Measurements from ENCODE around the gene HSPB7. TPM values are rescaled to one million over a fixed set of nuclear protein-coding genes. Genes with fewer than 3 reads are reported as not detected.

The HSPB7 gene
- total RNA-seq, 1 donor from 2014 or later: 191 TPM

DNA sequence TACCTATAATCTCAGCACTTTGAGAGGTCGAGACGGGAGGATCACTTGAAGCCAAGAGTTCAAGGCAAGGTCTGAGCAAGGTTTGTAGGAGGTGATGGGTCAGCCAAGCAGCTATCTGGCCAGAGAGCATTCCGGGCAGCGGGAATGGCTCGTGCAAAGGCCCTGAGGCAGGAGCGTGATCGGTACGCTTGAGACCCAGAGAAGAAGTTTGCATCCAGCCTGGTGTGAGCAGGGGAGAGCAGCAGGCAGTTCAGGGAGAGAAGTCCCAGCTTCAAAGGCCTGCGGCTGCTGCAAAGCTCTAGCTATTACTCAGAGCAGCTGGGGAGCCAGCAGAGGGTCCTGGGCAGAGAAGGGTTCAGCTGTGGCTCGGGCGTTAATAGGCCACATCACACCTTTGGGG lies 18.9 kb downstream of the HSPB7 start:
- H3K27ac ChIP-seq: no peak overlapping the region
- H3K9me3 ChIP-seq: no peaks in the 10 kb centered on the region
- DNase-seq (ENCODE audit: low spot score in 2 of 2): no peak
- H3K4me1 ChIP-seq: no peaks in the 10 kb centered on the region
- intact Hi-C loops (cut with DNase I): no loop called here
- TF ChIP-seq, protein P1, sequence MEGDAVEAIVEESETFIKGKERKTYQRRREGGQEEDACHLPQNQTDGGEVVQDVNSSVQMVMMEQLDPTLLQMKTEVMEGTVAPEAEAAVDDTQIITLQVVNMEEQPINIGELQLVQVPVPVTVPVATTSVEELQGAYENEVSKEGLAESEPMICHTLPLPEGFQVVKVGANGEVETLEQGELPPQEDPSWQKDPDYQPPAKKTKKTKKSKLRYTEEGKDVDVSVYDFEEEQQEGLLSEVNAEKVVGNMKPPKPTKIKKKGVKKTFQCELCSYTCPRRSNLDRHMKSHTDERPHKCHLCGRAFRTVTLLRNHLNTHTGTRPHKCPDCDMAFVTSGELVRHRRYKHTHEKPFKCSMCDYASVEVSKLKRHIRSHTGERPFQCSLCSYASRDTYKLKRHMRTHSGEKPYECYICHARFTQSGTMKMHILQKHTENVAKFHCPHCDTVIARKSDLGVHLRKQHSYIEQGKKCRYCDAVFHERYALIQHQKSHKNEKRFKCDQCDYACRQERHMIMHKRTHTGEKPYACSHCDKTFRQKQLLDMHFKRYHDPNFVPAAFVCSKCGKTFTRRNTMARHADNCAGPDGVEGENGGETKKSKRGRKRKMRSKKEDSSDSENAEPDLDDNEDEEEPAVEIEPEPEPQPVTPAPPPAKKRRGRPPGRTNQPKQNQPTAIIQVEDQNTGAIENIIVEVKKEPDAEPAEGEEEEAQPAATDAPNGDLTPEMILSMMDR (IDR thresholded peaks at IDR 0.05): no peak
- H3K27me3 ChIP-seq: no peaks in the 10 kb centered on the region
- H3K36me3 ChIP-seq: no peaks in the 10 kb centered on the region
- no peak overlapping the region for H3K4me3 ChIP-seq

DNA sequence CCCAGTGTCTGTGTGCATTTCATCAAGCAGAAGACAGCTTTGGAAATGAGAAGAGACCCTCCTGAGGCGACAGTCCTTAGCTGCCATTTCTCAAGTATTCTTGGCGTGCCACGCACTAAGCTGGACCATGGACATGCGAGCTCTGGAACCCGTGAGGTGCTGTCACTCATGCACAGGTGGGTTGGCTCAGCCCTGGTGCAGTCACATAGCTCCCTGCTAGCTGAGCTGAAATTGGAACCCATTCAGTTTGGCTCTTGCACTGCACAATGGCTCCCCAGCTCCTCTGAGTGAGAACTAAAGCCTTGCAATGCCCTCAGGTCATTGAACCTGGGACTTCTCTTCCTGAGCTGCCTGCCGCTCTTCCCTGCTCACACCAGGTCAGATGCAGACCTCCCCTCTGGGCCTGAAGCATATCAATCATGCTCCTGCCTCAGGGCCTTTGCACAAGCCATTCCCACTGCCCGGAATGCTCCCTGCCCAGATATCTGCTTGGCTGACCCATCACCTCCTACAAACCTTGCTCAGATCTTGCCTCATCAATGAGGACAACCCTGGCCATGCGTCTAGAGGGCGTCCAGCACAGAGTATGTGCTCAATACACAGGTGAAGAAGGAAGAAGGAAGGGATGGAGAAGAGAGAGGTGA lies 20.1 kb downstream of the HSPB7 start:
- no peak for DNase-seq (ENCODE audit: low spot score in 2 of 2)
- Histone ChIP-seq H3K36me3 (no peaks in the 10 kb centered on the region), H3K4me1 (no peaks in the 10 kb centered on the region), H3K27ac (no peak overlapping the region), H3K27me3 (no peaks in the 10 kb centered on the region), H3K4me3 (no peak overlapping the region), H3K9me3 (no peaks in the 10 kb centered on the region)
- TF ChIP-seq, protein P1 (IDR thresholded peaks at IDR 0.05): no peak
- intact Hi-C loops (cut with DNase I): no loop called here

DNA sequence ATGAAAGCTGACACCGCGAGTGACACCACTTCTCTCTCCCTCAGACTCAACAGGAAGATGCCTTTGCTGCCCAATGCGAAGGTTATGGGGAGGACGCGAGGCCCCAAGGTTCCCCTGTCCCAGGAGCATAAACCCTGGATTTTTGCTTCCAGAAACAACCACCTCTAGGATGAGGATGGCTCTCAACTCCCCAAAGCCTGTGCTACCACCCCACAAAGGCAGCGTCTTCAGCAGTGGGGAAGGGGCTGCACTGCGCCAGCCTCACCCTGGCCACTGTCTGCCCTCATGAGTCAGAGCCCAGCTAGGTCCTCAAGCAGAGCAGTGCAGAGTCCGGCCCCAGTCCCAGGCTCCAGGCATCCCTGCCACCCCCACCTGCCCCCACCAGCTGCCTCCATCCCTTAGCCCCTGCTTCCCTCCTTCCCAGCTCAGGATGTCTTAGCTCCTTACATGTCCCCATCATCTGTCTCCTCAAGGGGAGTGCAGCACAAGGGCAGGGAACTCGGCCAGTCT lies 20.7 kb downstream of the HSPB7 start:
- intact Hi-C loops (cut with DNase I): no loop called here
- TF ChIP-seq, protein P1 (IDR thresholded peaks at IDR 0.05): no peak
- H3K4me1 ChIP-seq: no peaks in the 10 kb centered on the region
- no peaks in the 10 kb centered on the region for H3K36me3 ChIP-seq
- H3K4me3 ChIP-seq: no peak overlapping the region
- H3K27me3 ChIP-seq: no peaks in the 10 kb centered on the region
- no peaks in the 10 kb centered on the region for H3K9me3 ChIP-seq
- no peak overlapping the region for H3K27ac ChIP-seq
- DNase-seq (ENCODE audit: low spot score in 2 of 2): no peak

DNA sequence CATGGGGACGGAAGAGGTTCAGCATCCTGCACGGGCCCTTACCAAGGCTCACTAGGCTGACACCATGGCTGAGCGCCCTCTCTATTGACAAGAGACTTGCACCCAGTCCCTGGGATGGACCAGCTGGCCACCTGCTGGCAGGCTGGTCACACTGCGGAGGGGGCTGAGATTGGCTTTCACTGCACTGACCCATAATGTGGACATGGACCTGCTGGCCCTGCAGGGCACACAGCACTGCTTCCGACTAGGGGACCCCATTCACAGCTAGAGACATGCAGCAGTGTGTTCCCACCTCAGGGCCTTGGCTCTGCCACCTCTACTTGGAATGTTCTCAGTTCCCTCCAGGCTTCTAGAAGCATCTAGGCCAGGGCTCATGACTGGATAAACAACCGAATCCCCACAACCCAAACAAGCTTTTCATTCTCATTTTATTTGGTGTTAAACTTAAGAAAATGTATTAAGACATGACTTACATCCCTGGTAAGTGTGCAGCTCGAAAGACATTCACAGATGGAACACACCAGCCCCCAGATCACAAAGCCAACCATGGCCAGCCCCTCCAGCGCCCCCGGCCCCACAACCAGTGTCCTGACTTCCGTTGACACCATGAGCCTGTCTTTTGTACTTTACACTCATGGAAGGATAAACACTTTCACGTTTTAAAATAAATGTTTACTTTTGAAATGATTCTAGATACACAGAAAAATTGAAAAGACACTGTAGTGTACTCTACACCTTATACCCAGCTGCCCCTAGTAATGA lies 23.1 kb downstream of the HSPB7 start:
- Histone ChIP-seq H3K9me3 (no peaks in the 10 kb centered on the region), H3K4me1 (no peaks in the 10 kb centered on the region), H3K4me3 (no peak overlapping the region), H3K27me3 (no peaks in the 10 kb centered on the region), H3K27ac (no peak overlapping the region), H3K36me3 (no peaks in the 10 kb centered on the region)
- intact Hi-C loops (cut with DNase I): loop anchor here (1.0 kb wide), 1 partner anchor 202 kb away; no protein-coding TSS in a partner anchor
- peak in 1 of 2 donors; percentile 75 for DNase-seq (ENCODE audit: low spot score in 2 of 2)
- TF ChIP-seq, protein P1 (IDR thresholded peaks at IDR 0.05): peak; percentile 78 to 93 (median 91)

DNA sequence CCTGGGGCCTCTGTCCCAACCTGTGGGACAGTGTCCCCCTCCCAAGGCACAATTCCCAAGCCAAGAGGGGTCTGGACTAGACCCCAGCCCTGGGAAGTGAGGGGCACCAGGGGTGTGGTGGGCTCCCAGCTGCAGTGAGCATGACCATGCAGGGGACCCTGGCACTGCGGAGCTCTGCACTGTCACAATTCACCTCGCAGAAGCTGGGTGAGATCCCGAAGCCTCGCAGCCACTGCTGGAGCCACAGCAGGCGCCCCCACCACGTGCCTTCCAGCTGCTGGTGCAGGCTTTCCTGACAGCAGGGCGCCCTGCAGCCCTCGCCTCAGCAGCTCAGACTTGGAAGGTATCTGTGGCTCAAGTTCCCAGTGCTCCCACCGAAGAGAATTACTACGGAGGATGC lies 23.8 kb downstream of the HSPB7 start:
- Histone ChIP-seq H3K4me3 (no peak overlapping the region), H3K27me3 (no peaks in the 10 kb centered on the region), H3K9me3 (no peaks in the 10 kb centered on the region), H3K27ac (no peak overlapping the region), H3K4me1 (no peaks in the 10 kb centered on the region), H3K36me3 (no peaks in the 10 kb centered on the region)
- intact Hi-C loops (cut with DNase I): loop anchor here (1.0 kb wide), 1 partner anchor 202 kb away; no protein-coding TSS in a partner anchor
- no peak for DNase-seq (ENCODE audit: low spot score in 2 of 2)
- TF ChIP-seq, protein P1 (IDR thresholded peaks at IDR 0.05): no peak
